Measurements from ENCODE around the gene PINLYP. TPM values are rescaled to one million over a fixed set of nuclear protein-coding genes. Genes with fewer than 3 reads are reported as not detected.
"Not testable (repeated sequence)": the region's sequence is repeated elsewhere in the genome, so short reads cannot be mapped to it uniquely, and the experiment has no call there.

PINLYP gene
- total RNA-seq, 1 donor from 2014 or later: 2.2 TPM

- intact Hi-C loops (cut with DNase I): loop anchor here (1.0 to 10.0 kb wide), 6 partner anchors 22 to 1642 kb away; partner anchors contain the start of genes PINLYP, RABAC1, SMG9 and XRCC1
- no peak for TF ChIP-seq CTCF (IDR thresholded peaks at IDR 0.05)
- no peaks in the 10 kb centered on the region for H3K9me3 ChIP-seq
- H3K27ac ChIP-seq: peak overlapping the region; percentile 94 to 99
- H3K36me3 ChIP-seq: peaks cover 33 to 38% of the 10 kb centered on the region in 2 donors
- no peaks in the 10 kb centered on the region for H3K27me3 ChIP-seq
- H3K4me3 ChIP-seq: peak overlapping the region; percentile 59 to 68
- no peak for DNase-seq (ENCODE audit: low spot score in 2 of 2)
- peaks cover 22 to 23% of the 10 kb centered on the region in 2 donors for H3K4me1 ChIP-seq
Observed at GRCh38 chr19:43596842-43597461, 21.4 kb downstream of the PINLYP start.

- Histone ChIP-seq H3K27ac (no peak overlapping the region), H3K36me3 (peaks cover 24 to 32% of the 10 kb centered on the region in 2 donors), H3K4me3 (peak overlapping the region in 1 of 2 donors; percentile 68), H3K9me3 (no peaks in the 10 kb centered on the region), H3K27me3 (no peaks in the 10 kb centered on the region), H3K4me1 (peaks cover 22 to 23% of the 10 kb centered on the region in 2 donors)
- intact Hi-C loops (cut with DNase I): loop anchor here (10.0 kb wide), 1 partner anchor 1643 kb away; the partner anchor contains the start of gene RABAC1
- no peak for TF ChIP-seq CTCF (IDR thresholded peaks at IDR 0.05)
- DNase-seq (ENCODE audit: low spot score in 2 of 2): no peak
Observed at GRCh38 chr19:43597876-43598275, 22.3 kb downstream of the PINLYP start.

GRCh38 chr19:43598445-43599240 lies 23.0 kb downstream of the PINLYP start:
- no peaks in the 10 kb centered on the region for H3K9me3 ChIP-seq
- intact Hi-C loops (cut with DNase I): loop anchor here (10.0 kb wide), 1 partner anchor 1644 kb away; the partner anchor contains the start of gene RABAC1
- H3K27me3 ChIP-seq: no peaks in the 10 kb centered on the region
- peaks cover 19 to 24% of the 10 kb centered on the region in 2 donors for H3K36me3 ChIP-seq
- no peak for TF ChIP-seq CTCF (IDR thresholded peaks at IDR 0.05)
- H3K27ac ChIP-seq: no peak overlapping the region
- no peak for DNase-seq (ENCODE audit: low spot score in 2 of 2)
- H3K4me1 ChIP-seq: peaks cover 22 to 23% of the 10 kb centered on the region in 2 donors
- no peak overlapping the region for H3K4me3 ChIP-seq

- Histone ChIP-seq H3K4me3 (no peak overlapping the region), H3K27me3 (no peaks in the 10 kb centered on the region), H3K9me3 (no peaks in the 10 kb centered on the region), H3K27ac (no peak overlapping the region), H3K36me3 (peaks cover 13 to 23% of the 10 kb centered on the region in 2 donors), H3K4me1 (peaks cover 12 to 15% of the 10 kb centered on the region in 2 donors)
- intact Hi-C loops (cut with DNase I): loop anchor here (10.0 kb wide), 1 partner anchor 1645 kb away; the partner anchor contains the start of gene RABAC1
- no peak for TF ChIP-seq CTCF (IDR thresholded peaks at IDR 0.05)
- no peak for DNase-seq (ENCODE audit: low spot score in 2 of 2)
Observed at GRCh38 chr19:43599635-43600295, 24.2 kb downstream of the PINLYP start.

- H3K9me3 ChIP-seq; H3K27ac ChIP-seq; DNase-seq (ENCODE audit: low spot score in 2 of 2); intact Hi-C loops (cut with DNase I); H3K27me3 ChIP-seq; H3K4me3 ChIP-seq: not testable (repeated sequence)
- Histone ChIP-seq H3K36me3 (peaks cover 13 to 23% of the 10 kb centered on the region in 2 donors), H3K4me1 (peaks cover 9 to 12% of the 10 kb centered on the region in 2 donors)
Observed at GRCh38 chr19:43600326-43600725, 24.7 kb downstream of the PINLYP start.

Measured in ascending aorta (tissue), 2 donors.